ENCODE measurements around the gene PKP3. TPM values are rescaled to one million over a fixed set of nuclear protein-coding genes. Genes with fewer than 3 reads are reported as not detected.

Gene PKP3
- total RNA-seq, 2 experiments from 2014 or later: not detected

DNA sequence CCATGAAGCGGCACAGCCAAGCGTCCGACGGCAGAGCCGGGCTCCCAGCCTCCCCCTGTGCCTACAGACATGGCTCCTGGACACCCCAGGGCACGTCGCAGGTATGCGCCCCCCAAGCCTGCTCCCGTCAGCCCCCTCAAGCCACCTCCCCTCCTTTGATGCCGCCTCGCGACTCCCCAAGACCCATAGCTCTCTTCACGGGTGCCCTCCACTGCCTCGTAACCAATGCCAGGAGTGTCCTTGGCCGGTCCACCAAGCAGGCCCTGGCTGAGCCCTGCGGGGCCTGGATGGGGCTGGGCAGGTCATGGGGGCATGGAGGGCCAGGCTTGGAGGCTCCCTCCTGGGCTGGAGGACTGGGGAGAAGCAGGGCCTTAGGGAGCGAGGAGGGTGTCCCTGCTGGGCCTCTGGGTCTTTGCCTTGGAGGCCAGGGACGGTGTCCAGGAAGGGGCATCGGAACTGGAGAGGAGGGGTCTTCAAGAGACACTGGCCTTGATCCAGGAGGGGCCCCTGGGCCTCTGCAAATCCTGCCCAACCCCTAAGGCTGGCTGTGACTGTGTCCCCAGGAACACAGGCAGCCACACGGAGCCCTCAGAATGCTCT, 38.6 kb downstream of the PKP3 start:
- H3K79me2 ChIP-seq (ENCODE audit: insufficient read depth, low read depth, low read length): no peaks in the 10 kb centered on the region
- H3K9me2 ChIP-seq (ENCODE audit: insufficient read depth, low read length): no peaks in the 10 kb centered on the region
- H4K20me1 ChIP-seq (ENCODE audit: insufficient read depth, low read length): no peaks in the 10 kb centered on the region
- no peaks in the 10 kb centered on the region for H3K36me3 ChIP-seq (ENCODE audit: insufficient read depth, low read length)
- H3K4me1 ChIP-seq (ENCODE audit: insufficient read depth, low read length, poor library complexity, severe bottlenecking): no peaks in the 10 kb centered on the region
- TF ChIP-seq, protein P1, sequence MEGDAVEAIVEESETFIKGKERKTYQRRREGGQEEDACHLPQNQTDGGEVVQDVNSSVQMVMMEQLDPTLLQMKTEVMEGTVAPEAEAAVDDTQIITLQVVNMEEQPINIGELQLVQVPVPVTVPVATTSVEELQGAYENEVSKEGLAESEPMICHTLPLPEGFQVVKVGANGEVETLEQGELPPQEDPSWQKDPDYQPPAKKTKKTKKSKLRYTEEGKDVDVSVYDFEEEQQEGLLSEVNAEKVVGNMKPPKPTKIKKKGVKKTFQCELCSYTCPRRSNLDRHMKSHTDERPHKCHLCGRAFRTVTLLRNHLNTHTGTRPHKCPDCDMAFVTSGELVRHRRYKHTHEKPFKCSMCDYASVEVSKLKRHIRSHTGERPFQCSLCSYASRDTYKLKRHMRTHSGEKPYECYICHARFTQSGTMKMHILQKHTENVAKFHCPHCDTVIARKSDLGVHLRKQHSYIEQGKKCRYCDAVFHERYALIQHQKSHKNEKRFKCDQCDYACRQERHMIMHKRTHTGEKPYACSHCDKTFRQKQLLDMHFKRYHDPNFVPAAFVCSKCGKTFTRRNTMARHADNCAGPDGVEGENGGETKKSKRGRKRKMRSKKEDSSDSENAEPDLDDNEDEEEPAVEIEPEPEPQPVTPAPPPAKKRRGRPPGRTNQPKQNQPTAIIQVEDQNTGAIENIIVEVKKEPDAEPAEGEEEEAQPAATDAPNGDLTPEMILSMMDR (conservative IDR thresholded peaks at IDR 0.05; ENCODE audit: low read length): no peak
- TF ChIP-seq EZH2phosphoT487 (IDR thresholded peaks at IDR 0.05; ENCODE audit: borderline replicate concordance, low read depth, low read length): no peak
- no peak overlapping the region for H3K4me3 ChIP-seq (ENCODE audit: low read depth, low read length, poor library complexity, severe bottlenecking)
- H3K4me2 ChIP-seq (ENCODE audit: low read length): no peak overlapping the region
- ChIA-PET POLR2A (no interaction called here), CTCF (ENCODE audit: unreplicated experiment) (no interaction called here)
- no peak for DNase-seq (ENCODE audit: low spot score)
- H3K27ac ChIP-seq (ENCODE audit: low read depth, low read length, poor library complexity, severe bottlenecking): no peak overlapping the region
- intact Hi-C loops (cut with micrococcal nuclease; ENCODE audit: unreplicated experiment): no loop called here
- no peaks in the 10 kb centered on the region for H3K9me3 ChIP-seq (ENCODE audit: low read length)
- H2AFZ ChIP-seq (ENCODE audit: low read length): no peak overlapping the region
- no TSS peak for BruUV-seq (replicated peaks)

DNA sequence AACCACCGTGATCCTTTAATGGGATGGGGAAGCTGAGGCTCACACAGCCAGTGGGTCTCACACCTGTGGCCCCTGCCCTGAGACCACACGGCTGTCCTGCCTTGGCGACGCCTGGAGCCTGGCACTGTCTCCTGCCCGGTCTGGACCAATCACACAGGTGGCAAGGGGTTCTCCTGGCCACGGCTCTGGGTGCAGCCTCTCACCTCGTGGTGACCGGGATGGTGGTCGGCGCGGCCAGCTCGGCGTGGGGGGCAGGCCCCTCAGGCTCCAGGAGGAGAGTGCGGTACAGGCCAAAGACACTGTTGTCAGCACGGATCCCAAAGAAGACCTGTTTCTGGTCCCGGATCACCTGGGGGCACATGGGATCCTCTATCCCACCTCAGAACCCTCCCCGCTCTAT, 39.1 kb downstream of the PKP3 start:
- Histone ChIP-seq H3K9me2 (ENCODE audit: insufficient read depth, low read length) (no peaks in the 10 kb centered on the region), H3K9me3 (ENCODE audit: low read length) (no peaks in the 10 kb centered on the region), H2AFZ (ENCODE audit: low read length) (no peak overlapping the region), H3K36me3 (ENCODE audit: insufficient read depth, low read length) (no peaks in the 10 kb centered on the region), H4K20me1 (ENCODE audit: insufficient read depth, low read length) (no peaks in the 10 kb centered on the region), H3K4me2 (ENCODE audit: low read length) (no peak overlapping the region), H3K4me1 (ENCODE audit: insufficient read depth, low read length, poor library complexity, severe bottlenecking) (no peaks in the 10 kb centered on the region), H3K27ac (ENCODE audit: low read depth, low read length, poor library complexity, severe bottlenecking) (no peak overlapping the region), H3K79me2 (ENCODE audit: insufficient read depth, low read depth, low read length) (no peaks in the 10 kb centered on the region), H3K4me3 (ENCODE audit: low read depth, low read length, poor library complexity, severe bottlenecking) (no peak overlapping the region)
- no peak for TF ChIP-seq EZH2phosphoT487 (IDR thresholded peaks at IDR 0.05; ENCODE audit: borderline replicate concordance, low read depth, low read length)
- intact Hi-C loops (cut with micrococcal nuclease; ENCODE audit: unreplicated experiment): no loop called here
- no peak for DNase-seq (ENCODE audit: low spot score)
- CTCF ChIA-PET (ENCODE audit: unreplicated experiment): no interaction called here
- POLR2A ChIA-PET: no interaction called here
- no TSS peak for BruUV-seq (replicated peaks)

DNA sequence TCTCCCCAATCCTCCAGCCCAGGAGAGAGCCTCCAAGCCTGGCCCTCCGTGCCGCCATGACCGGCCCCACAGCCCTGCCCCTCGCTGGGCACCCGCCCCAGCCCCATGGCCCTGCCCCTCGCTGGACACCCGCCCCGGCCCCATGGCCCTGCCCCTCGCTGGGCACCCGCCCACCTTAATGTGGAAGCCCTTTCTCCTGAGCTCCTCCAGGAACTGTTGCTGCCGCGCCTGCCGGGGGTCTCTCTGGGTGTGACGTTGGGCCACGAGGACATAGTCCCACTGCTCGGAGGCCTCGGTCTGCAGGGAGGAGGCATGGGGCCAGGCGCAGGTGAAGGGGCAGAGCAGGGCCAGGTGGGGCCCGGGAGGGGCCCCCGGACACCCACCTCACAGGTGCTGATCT, 39.6 kb downstream of the PKP3 start:
- DNase-seq (ENCODE audit: low spot score): no peak
- ChIA-PET POLR2A (no interaction called here), CTCF (ENCODE audit: unreplicated experiment) (no interaction called here)
- no TSS peak for BruUV-seq (replicated peaks)
- H3K9me3 ChIP-seq (ENCODE audit: low read length): no peaks in the 10 kb centered on the region
- H3K36me3 ChIP-seq (ENCODE audit: insufficient read depth, low read length): no peaks in the 10 kb centered on the region
- H3K4me3 ChIP-seq (ENCODE audit: low read depth, low read length, poor library complexity, severe bottlenecking): no peak overlapping the region
- no peaks in the 10 kb centered on the region for H3K9me2 ChIP-seq (ENCODE audit: insufficient read depth, low read length)
- TF ChIP-seq, protein P1 (conservative IDR thresholded peaks at IDR 0.05; ENCODE audit: low read length): no peak
- no peak for TF ChIP-seq EZH2phosphoT487 (IDR thresholded peaks at IDR 0.05; ENCODE audit: borderline replicate concordance, low read depth, low read length)
- no peaks in the 10 kb centered on the region for H3K4me1 ChIP-seq (ENCODE audit: insufficient read depth, low read length, poor library complexity, severe bottlenecking)
- H3K4me2 ChIP-seq (ENCODE audit: low read length): no peak overlapping the region
- no peaks in the 10 kb centered on the region for H3K79me2 ChIP-seq (ENCODE audit: insufficient read depth, low read depth, low read length)
- no peak overlapping the region for H2AFZ ChIP-seq (ENCODE audit: low read length)
- intact Hi-C loops (cut with micrococcal nuclease; ENCODE audit: unreplicated experiment): no loop called here
- H4K20me1 ChIP-seq (ENCODE audit: insufficient read depth, low read length): no peaks in the 10 kb centered on the region
- H3K27ac ChIP-seq (ENCODE audit: low read depth, low read length, poor library complexity, severe bottlenecking): no peak overlapping the region
